HL-60 (cell line): Measurements from ENCODE around the gene EIF4A3.

Experiments used
- POLR2AphosphoS5 ChIP-seq: IDR thresholded peaks from 2 replicates; pipeline ENCODE4 v1.6.1; 2012; ENCODE audit warnings: low read depth
- TF ChIP-seq, protein P1 (sequence below): IDR thresholded peaks from 2 replicates; pipeline ENCODE4 v1.6.1; 2012; ENCODE audit warnings: low read depth; ENCODE audit not compliant: insufficient replicate concordance

DNA sequence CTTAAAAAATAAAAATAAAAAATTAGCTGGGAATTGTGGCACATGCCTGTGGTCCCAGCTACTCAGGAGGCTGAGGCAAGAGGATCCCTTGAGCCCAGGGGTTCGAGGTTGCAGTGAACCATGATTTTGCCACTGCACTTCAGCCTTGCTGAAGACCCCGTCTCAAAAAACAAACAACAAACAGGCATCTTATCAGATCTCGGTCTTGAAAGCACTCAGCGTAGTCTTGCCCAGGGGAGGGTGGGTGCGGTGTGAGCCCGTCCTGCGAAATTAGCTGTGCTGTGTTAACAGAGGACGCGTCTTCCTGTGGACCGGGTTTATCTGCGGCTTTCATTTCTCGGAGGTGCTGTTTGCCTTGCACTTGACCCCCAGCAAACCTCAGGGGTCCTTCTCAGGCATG lies 40.2 kb downstream of the EIF4A3 start:
- TF ChIP-seq POLR2AphosphoS5: no peak
- TF ChIP-seq, protein P1, sequence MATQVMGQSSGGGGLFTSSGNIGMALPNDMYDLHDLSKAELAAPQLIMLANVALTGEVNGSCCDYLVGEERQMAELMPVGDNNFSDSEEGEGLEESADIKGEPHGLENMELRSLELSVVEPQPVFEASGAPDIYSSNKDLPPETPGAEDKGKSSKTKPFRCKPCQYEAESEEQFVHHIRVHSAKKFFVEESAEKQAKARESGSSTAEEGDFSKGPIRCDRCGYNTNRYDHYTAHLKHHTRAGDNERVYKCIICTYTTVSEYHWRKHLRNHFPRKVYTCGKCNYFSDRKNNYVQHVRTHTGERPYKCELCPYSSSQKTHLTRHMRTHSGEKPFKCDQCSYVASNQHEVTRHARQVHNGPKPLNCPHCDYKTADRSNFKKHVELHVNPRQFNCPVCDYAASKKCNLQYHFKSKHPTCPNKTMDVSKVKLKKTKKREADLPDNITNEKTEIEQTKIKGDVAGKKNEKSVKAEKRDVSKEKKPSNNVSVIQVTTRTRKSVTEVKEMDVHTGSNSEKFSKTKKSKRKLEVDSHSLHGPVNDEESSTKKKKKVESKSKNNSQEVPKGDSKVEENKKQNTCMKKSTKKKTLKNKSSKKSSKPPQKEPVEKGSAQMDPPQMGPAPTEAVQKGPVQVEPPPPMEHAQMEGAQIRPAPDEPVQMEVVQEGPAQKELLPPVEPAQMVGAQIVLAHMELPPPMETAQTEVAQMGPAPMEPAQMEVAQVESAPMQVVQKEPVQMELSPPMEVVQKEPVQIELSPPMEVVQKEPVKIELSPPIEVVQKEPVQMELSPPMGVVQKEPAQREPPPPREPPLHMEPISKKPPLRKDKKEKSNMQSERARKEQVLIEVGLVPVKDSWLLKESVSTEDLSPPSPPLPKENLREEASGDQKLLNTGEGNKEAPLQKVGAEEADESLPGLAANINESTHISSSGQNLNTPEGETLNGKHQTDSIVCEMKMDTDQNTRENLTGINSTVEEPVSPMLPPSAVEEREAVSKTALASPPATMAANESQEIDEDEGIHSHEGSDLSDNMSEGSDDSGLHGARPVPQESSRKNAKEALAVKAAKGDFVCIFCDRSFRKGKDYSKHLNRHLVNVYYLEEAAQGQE: no peak
